ENCODE results near the gene CACNB2.
"Not testable (repeated sequence)": the region's sequence is repeated elsewhere in the genome, so short reads cannot be mapped to it uniquely, and the experiment has no call there.

CACNB2 gene

GRCh38 chr10:18577823-18578685 lies 437.8 kb downstream of the CACNB2 start:
- Mint-ChIP-seq H3K4me3 (no peak overlapping the region), H3K36me3 (peaks cover 59 to 71% of the 10 kb centered on the region in 2 donors), H3K9me3 (peaks cover 7 to 12% of the 10 kb centered on the region in 2 donors), H3K4me1 (peaks cover 0 to 1% of the 10 kb centered on the region in 2 donors), H3K27me3 (no peaks in the 10 kb centered on the region), H3K27ac (no peak overlapping the region)
- no peak for ATAC-seq (replicated peaks)
- no peak for DNase-seq

GRCh38 chr10:18582803-18583202 lies 442.6 kb downstream of the CACNB2 start:
- ATAC-seq (replicated peaks) (no peak), DNase-seq (no peak)
- no peak overlapping the region for H3K27ac Mint-ChIP-seq
- peaks cover 77 to 92% of the 10 kb centered on the region in 2 donors for H3K36me3 Mint-ChIP-seq
- peaks cover 3 to 6% of the 10 kb centered on the region in 2 donors for H3K9me3 Mint-ChIP-seq
- H3K4me1 Mint-ChIP-seq = peaks cover 0 to 2% of the 10 kb centered on the region in 2 donors
- no peaks in the 10 kb centered on the region for H3K27me3 Mint-ChIP-seq
- H3K4me3 Mint-ChIP-seq = no peak overlapping the region

GRCh38 chr10:18583575-18584270 lies 443.5 kb downstream of the CACNB2 start:
- peaks cover 0 to 2% of the 10 kb centered on the region in 2 donors for H3K9me3 Mint-ChIP-seq
- no peak for ATAC-seq (replicated peaks)
- DNase-seq = no peak
- H3K4me1 Mint-ChIP-seq = peaks cover 0 to 2% of the 10 kb centered on the region in 2 donors
- no peak overlapping the region for H3K4me3 Mint-ChIP-seq
- no peak overlapping the region for H3K27ac Mint-ChIP-seq
- H3K27me3 Mint-ChIP-seq = no peaks in the 10 kb centered on the region
- H3K36me3 Mint-ChIP-seq = peaks cover 76 to 94% of the 10 kb centered on the region in 2 donors

- not testable (repeated sequence) for H3K4me3 Mint-ChIP-seq; H3K4me1 Mint-ChIP-seq; ATAC-seq (replicated peaks); DNase-seq; H3K27me3 Mint-ChIP-seq; H3K27ac Mint-ChIP-seq
- H3K9me3 Mint-ChIP-seq = peaks cover 5 to 11% of the 10 kb centered on the region in 2 donors
- H3K36me3 Mint-ChIP-seq = peaks cover 80 to 95% of the 10 kb centered on the region in 2 donors
Measured at GRCh38 chr10:18586637-18587036, 446.4 kb downstream of the CACNB2 start.

GRCh38 chr10:18591141-18591540 lies 450.9 kb downstream of the CACNB2 start:
- not testable (repeated sequence) for H3K27me3 Mint-ChIP-seq; H3K27ac Mint-ChIP-seq; H3K9me3 Mint-ChIP-seq; ATAC-seq (replicated peaks); H3K4me1 Mint-ChIP-seq; DNase-seq; H3K4me3 Mint-ChIP-seq
- peaks cover 76 to 87% of the 10 kb centered on the region in 2 donors for H3K36me3 Mint-ChIP-seq

All from stimulated activated naive B cell treated with anti-CD40 and anti-IgM and Interleukin-4, amounts not matched to agents 10 μg/mL and 1 μg/mL and 100 μg/mL, for 72 hours (primary cell).